Stimulated activated CD8-positive, alpha-beta memory T cell treated with anti-CD3 and anti-CD28 coated beads, Interleukin-4, amount 100 ng/mL, for 1 hour (primary cell): Measurements from ENCODE around the gene ARSI.

ENCODE experiments used
- DNase-seq, 2 donors: peaks; one replicate each; pipeline ENCODE4 v3.0.0-alpha.2; 2020; ENCODE audit warnings: low read depth in 2 of 2, low spot score in 1 of 2

Gene ARSI

GRCh38 chr5:150295172-150295634, 7.5 kb downstream of the ARSI start:
- DNase-seq, result no peak

DNA sequence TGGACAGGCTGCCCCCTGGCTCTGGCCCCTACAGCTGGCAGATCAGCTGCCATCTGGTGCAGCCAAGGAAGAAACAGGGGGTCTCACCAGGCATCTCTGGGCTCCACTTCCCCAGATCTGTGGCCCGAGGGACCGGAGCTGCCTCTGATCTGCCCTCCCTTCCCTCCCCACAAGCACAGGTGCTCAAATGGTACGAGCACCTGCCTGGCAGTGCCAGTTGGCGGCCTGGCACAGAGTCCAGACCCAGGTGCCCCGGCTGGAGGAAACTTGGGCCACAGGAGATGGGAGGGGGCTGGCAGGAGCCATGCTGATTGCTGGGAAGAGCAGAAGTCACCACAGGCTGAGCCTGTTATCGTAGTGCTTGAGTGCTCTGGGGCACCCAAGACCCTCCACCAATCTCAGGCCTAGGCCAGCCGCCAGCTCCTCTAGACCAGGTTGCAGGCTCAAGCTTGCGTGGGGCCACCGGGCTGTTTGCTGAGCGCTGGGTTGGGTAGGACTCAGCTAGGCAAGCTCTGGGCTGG, 8.1 kb downstream of the ARSI start:
- no peak for DNase-seq

DNA sequence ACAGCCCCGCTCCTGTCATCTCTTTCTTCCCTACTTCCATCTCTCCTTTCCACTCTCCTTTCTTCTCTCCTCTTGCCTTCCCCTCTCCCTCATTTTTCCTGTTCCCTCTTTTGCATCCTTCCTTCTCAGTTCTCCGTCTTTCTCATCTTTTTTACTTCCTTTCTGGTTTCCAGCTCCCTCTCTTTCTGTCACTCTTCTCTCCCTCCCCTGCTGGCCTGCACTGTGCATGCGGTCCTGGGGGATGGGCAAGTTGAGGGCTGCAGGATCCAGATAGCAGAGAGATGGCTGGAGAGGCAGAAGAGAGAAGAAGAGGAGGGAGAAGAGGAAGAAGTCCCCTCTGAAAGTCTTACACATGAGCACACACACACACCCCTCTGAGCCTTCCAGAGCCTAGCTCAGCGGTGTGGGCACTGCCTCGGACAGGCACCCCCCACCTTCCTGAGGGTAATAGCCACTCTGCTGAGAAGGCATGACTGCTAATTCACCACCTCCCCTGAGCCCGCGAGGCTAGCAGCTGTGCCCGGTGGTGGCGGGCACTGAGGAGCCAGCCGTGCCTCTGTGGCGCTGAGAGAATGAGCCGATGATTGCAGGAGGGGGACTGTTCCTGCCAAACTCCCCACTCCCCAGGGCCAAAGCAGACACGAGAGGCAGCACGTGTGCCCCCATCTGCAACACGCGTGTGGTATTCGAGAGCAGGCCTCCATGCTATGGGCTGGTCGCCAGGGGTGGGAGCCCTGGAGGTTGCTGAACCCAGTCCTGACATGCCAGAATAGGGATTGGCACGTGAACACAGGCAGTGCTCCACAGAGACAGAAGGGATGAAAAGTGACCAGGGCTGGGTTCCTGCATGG, 9.4 kb downstream of the ARSI start:
- DNase-seq, result no peak

GRCh38 chr5:150291388-150292385, 11.0 kb downstream of the ARSI start:
- DNase-seq, result no peak

DNA sequence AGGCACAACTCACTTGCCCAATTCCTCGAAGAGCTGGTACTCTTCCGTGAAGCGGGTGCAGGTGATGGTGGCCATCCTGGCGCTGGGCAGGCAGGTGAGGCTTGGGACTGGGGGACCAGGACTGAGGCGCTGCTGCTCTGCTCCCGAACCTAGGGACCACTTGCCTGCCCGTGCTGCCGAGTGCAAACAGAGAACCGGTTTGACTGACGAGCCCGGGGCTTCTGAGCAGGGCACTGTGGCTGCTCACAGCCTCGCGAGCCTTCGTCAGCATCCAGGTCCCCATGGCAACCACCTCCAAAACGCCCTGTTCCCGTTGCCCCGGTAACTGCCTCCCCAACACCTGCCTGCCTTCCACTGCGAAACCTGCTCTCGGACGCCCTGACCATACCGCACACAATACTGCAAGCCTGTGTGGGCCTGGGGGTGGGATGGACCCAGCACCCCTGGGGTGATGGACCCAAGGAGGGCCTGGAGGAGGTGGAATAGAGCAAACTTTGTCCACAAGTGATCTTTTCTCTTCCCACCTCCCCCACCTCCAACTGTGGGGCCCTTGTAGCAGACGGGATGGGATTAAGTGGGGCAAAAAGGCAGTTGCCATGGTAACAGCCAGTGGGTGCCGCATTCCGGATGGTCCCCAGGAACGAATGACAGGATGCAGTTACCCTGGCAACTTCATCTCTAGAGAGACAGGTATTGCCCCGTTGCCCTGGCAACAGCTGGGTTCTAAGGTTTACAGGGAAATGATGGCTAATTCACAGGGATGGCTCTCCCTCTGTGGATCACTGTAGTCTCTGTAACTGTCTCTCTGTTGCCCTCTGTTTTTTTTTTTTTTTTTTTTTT, 12.9 kb downstream of the ARSI start, which contains the start of gene CAMK2A:
TSS of gene CAMK2A (minus strand) at position 223 of the 840 bp plus-strand sequence. CDS start at position 75, 148 bp downstream.
- no peak for DNase-seq

DNA sequence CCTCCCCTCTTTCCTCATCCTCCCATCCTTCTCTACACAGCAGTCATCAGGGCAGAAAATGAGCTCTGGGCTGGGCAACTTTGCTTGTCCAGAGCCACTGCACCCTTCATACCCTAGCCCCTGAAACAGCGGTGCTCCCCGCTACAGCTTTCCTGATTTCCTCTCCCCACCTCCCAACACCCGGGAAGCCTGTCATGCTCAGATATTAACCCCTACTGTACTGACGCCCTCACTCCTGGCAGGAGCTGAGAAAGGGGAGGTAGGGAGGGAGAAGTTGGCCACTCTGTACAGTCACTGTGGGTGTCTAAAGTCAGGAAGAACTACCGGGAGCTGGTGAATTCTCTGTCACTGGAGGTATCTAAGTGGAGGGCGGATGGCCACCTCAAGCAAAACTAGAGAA, 13.9 kb downstream of the ARSI start:
- DNase-seq, result no peak

- DNase-seq, result no peak
Measured at GRCh38 chr5:150288361-150288760, 14.3 kb downstream of the ARSI start.

- no peak for DNase-seq
Measured at GRCh38 chr5:150286820-150287219, 15.9 kb downstream of the ARSI start.

DNA sequence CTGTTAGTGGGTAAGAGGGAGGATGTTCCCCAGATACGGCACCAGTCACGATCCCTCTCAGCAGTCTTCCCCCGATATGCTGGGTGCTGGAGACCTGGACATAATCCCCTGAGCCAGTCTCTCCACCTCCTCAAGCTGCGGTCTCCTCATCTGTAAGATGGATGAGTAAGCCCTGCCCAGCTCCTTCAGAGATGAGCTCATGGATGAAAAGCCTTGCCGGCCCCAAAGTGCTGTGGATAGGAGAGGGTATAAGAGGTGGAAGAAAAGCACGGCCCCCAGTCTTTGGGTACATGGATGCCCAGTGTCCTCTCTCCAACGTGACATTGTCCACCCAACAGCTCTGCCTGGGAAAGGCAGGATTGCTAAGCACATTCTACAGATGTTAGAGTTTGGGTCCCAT, 17.6 kb downstream of the ARSI start:
- no peak for DNase-seq

DNA sequence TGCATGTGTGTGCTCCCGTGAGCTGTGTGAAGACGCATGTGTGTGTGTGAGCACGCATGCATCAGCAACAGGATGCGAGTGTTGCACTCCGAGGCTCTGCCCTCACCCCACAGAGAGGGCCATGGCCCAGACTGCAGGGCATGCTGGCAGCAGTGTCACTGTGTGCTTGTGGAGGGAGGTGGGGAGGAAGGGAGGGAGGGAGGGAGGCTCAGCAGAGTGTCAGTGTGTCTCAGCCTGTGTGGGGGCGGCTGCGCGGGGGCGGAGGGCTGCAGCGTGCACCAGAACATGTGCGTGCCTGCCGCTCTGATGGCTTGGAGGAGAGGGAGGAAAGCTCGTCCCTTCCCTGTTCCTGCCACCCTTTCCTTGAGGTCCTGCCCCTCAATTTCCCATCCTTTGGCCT, 18.4 kb downstream of the ARSI start:
- no peak for DNase-seq

- no peak for DNase-seq
Measured at GRCh38 chr5:150283904-150284303, 18.8 kb downstream of the ARSI start.

DNA sequence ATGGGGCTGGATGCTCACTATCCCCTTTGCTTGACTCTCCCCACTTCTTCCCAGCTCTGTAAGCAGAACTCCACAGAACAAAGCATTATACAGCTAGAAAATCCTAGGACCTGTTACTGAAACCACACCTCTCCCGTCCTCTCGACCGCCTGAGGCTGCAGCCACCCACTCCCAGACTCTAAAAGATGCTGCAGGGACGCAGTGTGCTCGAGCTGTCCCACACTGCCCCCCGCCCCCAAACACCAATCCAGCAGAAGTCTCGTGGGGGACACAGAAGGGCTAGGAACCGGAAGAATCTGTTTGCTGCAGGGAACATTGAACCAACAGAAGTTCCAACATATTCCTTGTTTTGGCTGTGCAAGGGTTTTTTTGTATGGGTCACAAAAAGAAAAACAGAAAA, 20.7 kb downstream of the ARSI start:
- DNase-seq, result no peak

- no peak for DNase-seq
Measured at GRCh38 chr5:150279330-150280020, 23.2 kb downstream of the ARSI start.

- no peak for DNase-seq
Measured at GRCh38 chr5:150278916-150279315, 23.8 kb downstream of the ARSI start.

- DNase-seq, result no peak
Measured at GRCh38 chr5:150278046-150278730, 24.5 kb downstream of the ARSI start.

DNA sequence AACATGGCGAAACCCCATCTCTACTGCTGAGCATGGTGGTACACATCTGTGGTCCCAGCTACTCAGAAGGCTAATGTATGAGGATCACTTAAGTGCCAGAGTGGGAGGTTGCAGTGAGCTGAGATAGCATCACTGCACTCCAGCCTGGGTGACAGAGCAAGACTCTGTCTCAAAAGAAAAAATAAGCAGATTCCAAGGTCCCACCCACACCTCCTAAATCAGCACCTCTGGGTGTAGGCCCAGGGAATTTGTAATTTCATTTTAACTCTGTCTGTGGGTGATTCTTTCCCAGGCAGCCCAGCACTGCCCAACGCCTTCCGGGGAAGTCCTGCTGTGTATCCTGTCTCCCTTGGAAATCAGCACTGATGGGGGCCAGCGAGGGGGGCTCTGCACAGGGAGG, 25.7 kb downstream of the ARSI start:
- DNase-seq, result no peak

DNA sequence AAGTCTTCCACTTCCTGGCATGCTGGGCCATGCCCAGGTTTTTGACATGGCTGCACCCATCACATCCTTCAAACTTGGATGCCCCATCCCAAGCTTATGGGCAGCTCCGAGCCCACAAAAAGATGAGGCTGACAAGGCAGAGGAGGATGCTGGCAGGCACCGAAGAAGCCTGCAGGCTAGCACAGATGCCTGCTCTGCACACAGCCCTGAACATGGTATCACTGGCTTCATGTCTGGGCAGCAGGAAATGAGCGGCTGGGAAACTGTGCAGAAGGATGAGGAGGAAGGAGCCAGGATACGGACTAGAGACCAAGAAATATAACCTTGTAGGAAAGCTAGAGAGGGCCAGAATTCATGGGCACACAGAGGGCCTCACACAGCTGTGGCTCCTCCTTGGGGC, 27.9 kb downstream of the ARSI start:
- DNase-seq, result no peak

DNA sequence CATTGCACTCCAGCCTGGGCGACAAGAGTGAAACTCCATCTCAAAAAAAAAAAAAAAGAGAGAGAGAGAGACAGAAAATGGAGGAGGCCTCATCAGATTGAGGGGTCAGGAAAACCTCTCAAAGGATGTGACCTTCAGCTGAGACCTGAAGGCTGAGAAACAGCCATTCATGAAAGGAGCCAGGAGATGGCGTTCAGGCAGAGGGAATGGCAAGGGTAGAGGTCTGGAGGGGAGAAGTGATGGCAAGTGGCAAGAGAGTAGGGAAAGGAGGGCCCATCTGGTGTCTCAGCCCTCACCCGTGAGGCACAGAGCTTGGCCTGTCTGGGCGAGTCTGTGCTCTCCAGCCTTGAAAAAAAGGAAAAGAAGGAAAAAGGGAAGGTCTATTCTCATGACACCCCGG, 30.2 kb downstream of the ARSI start:
- no peak for DNase-seq

DNA sequence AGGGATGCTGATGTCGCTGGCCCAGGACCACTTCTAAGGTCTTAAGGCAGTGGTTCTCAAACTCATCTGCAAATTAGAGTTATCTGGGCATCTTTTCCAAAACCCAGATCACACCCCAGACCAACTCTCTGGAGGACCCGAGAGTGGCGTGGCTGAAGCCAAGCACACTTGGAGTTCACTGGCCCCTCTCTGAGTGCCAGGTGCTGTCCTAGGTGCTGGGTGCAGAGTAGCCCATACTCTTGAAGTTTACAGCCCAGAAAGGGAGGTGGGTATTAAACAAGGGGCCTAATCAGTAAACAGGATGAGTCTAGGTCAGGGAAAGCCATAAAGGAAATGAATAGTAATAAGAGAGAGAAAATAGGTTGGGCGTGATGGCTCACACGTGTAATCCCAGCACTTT, 30.8 kb downstream of the ARSI start:
- no peak for DNase-seq
